Gastrocnemius medialis (tissue), 4 donors: Measurements from ENCODE around the gene PLSCR3.

ENCODE experiments used
- POLR2A ChIP-seq, 2 donors: fragments of 450-650 bp; IDR thresholded peaks; one replicate each; pipeline ENCODE4 v1.6.1; 2017; ENCODE audit warnings: antibody characterized with exemption in 2 of 2, mild to moderate bottlenecking in 2 of 2, moderate library complexity in 2 of 2
- TF ChIP-seq, protein P1 (sequence below), 5 experiments: fragments of 450-650 bp in 3 of 5; fragments of 200-600 bp in 2 of 5; sonication (generic) in 2 of 5; IDR thresholded peaks in 4 of 5; conservative IDR thresholded peaks in 1 of 5; 1 replicate in 4 of 5; 2 replicates in 1 of 5; pipeline ENCODE4 v1.5.1; 2016 to 2019; ENCODE audit warnings: antibody characterized with exemption in 5 of 5, mild to moderate bottlenecking in 3 of 5, moderate library complexity in 3 of 5

DNA sequence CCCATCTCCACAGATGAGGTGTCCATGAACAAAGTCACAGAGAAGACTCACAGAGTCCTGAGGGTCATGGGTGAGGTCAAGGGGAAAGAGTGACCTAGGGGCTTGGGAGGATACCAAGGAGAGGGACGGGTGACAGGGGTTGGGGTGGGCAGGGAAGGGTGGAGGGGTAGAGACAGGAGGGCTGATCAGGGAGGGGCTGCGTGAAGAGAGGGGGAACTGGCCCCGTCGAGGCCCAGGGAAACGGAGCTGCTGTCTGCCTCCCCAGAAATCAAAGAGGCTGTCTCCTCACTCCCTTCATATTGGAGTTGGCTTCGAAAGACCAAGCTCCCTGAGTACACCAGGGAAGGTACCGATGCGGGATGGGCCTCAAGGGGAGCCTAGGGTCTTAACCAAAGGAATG lies 38.8 kb downstream of the PLSCR3 start:
- TF ChIP-seq, protein P1, sequence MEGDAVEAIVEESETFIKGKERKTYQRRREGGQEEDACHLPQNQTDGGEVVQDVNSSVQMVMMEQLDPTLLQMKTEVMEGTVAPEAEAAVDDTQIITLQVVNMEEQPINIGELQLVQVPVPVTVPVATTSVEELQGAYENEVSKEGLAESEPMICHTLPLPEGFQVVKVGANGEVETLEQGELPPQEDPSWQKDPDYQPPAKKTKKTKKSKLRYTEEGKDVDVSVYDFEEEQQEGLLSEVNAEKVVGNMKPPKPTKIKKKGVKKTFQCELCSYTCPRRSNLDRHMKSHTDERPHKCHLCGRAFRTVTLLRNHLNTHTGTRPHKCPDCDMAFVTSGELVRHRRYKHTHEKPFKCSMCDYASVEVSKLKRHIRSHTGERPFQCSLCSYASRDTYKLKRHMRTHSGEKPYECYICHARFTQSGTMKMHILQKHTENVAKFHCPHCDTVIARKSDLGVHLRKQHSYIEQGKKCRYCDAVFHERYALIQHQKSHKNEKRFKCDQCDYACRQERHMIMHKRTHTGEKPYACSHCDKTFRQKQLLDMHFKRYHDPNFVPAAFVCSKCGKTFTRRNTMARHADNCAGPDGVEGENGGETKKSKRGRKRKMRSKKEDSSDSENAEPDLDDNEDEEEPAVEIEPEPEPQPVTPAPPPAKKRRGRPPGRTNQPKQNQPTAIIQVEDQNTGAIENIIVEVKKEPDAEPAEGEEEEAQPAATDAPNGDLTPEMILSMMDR (IDR thresholded peaks at IDR 0.05 in 4 of 5, conservative IDR thresholded peaks at IDR 0.05 in 1 of 5): no peak
- TF ChIP-seq POLR2A (IDR thresholded peaks at IDR 0.05): no peak
